K562 (cell line): ENCODE measurements around the gene H2BK1. TPM values are rescaled to one million over a fixed set of nuclear protein-coding genes. Genes with fewer than 3 reads are reported as not detected.
A peak's percentile ranks its signal among the peaks of the same experiment; 100 is the strongest.

Experiments
- ADNP ChIP-seq: fragments of 200-800 bp; sonication (Bioruptor generic); IDR thresholded peaks from 2 replicates; pipeline ENCODE4 v1.6.1; 2016; ENCODE audit warnings: missing genetic modification characterization, missing compliant biosample characterization
- CBX2 ChIP-seq: fragments of 200-600 bp; sonication (generic); IDR thresholded peaks from one replicate; pipeline ENCODE4 v1.6.1; 2012; ENCODE audit warnings: mild to moderate bottlenecking, low read length, inconsistent platforms; ENCODE audit not compliant: insufficient read depth, poor library complexity, severe bottlenecking
- CBX3 ChIP-seq, 2 experiments: IDR thresholded peaks; 1 replicate in 1 of 2; 2 replicates in 1 of 2; pipeline ENCODE4 v1.6.1; 2012; ENCODE audit warnings: inconsistent platforms in 2 of 2, low read length in 2 of 2, borderline replicate concordance in 1 of 2, control low read depth in 1 of 2
- CXXC5 ChIP-seq: fragments of 250-450 bp; sonication (Bioruptor Pico); IDR thresholded peaks from 2 replicates; pipeline ENCODE4 v1.8.0; 2022; ENCODE audit warnings: inconsistent platforms, mild to moderate bottlenecking, moderate library complexity
- KAT7 ChIP-seq: sonication (generic); formaldehyde crosslinking; IDR thresholded peaks from 2 replicates; pipeline ENCODE4 v1.8.0; 2022; ENCODE audit warnings: missing genetic modification reagents, mild to moderate bottlenecking, borderline replicate concordance
- MYC ChIP-seq, 2 experiments: fragments of 250-450 bp in 1 of 2; sonication (Bioruptor Pico) in 1 of 2; IDR thresholded peaks; 2 replicates each; pipeline versions ENCODE4 v1.5.1 to v1.6.1; 2012 to 2021; ENCODE audit warnings: low read depth in 2 of 2, borderline replicate concordance in 1 of 2, improper control_type of control experiment in 1 of 2, low read length in 1 of 2, mild to moderate bottlenecking in 1 of 2, moderate library complexity in 1 of 2
- NCOA1 ChIP-seq: fragments of 450-650 bp; IDR thresholded peaks from 2 replicates; pipeline ENCODE4 v1.6.1; 2016; ENCODE audit warnings: low read depth
- SMAD4 ChIP-seq: fragments of 250-450 bp; sonication (Bioruptor Pico); conservative IDR thresholded peaks from 2 replicates; pipeline ENCODE4 v1.8.0; 2021; ENCODE audit warnings: inconsistent platforms, mild to moderate bottlenecking, moderate library complexity
- SMARCA4 ChIP-seq: fragments of 450-650 bp; IDR thresholded peaks from 2 replicates; pipeline ENCODE4 v1.6.1; 2016
- TBL1XR1 ChIP-seq, 2 experiments: IDR thresholded peaks; 2 replicates each; pipeline ENCODE4 v1.6.1; 2012; ENCODE audit warnings: improper control_type of control experiment in 2 of 2, low read length in 2 of 2, mild to moderate bottlenecking in 1 of 2
- TEAD1 ChIP-seq, 2 experiments: fragments of 450-650 bp in 1 of 2; sonication (generic) in 1 of 2; formaldehyde crosslinking; IDR thresholded peaks; 2 replicates each; pipeline versions ENCODE4 v1.4.0 to v1.8.0; 2020 to 2022; ENCODE audit warnings: mild to moderate bottlenecking in 2 of 2, missing genetic modification reagents in 1 of 2
- YY1 ChIP-seq, 3 experiments: IDR thresholded peaks; 2 replicates each; pipeline ENCODE4 v1.6.1; 2011; ENCODE audit warnings: low read length in 2 of 3, mild to moderate bottlenecking in 2 of 3, moderate library complexity in 2 of 3, borderline replicate concordance in 1 of 3, control low read depth in 1 of 3, low read depth in 1 of 3; ENCODE audit not compliant: insufficient read depth in 3 of 3, insufficient replicate concordance in 2 of 3, control insufficient read depth in 1 of 3, insufficient read length in 1 of 3; ENCODE audit errors: extremely low read depth in 1 of 3
- ZFPM2 ChIP-seq: fragments of 250-450 bp; sonication (Bioruptor Pico); IDR thresholded peaks from 2 replicates; pipeline ENCODE4 v1.5.1; 2022; ENCODE audit warnings: mild to moderate bottlenecking
- ZZZ3 ChIP-seq: fragments of 450-650 bp; IDR thresholded peaks from 2 replicates; pipeline ENCODE4 v1.6.1; 2016; ENCODE audit warnings: antibody characterized with exemption, mild to moderate bottlenecking, moderate library complexity
- polyA plus RNA-seq, 8 experiments: library from polyadenylated mRNA; depleted of rRNA in 4 of 8; stranded (reverse) in 5 of 8; unstranded in 3 of 8; fragments of >200 nt; fragmentation: Nextera tagmentation in 2 of 8; fragmentation: Illumina TruSeq in 1 of 8; extraction: Ambion mirVana in 2 of 8; extraction: Trizol in 1 of 8; gene quantifications; 2 replicates each; pipeline versions ENCODE4 v1.2.1 to v1.2.3, GENCODE V29; 2011 to 2014; ENCODE audit warnings: inconsistent platforms in 1 of 8, missing spikeins in 1 of 8
- total RNA-seq, 7 experiments: library from RNA; depleted of rRNA in 6 of 7; stranded (reverse); fragments of >200 nt in 6 of 7; fragmentation: Illumina TruSeq in 2 of 7; extraction: Trizol in 2 of 7; gene quantifications; 2 replicates each; pipeline versions ENCODE4 v1.2.1 to v1.2.3, GENCODE V29; 2011 to 2021; ENCODE audit warnings: low replicate concordance in 1 of 7
- TF ChIP-seq, protein P1 (sequence below), 2 experiments: IDR thresholded peaks in 1 of 2; conservative IDR thresholded peaks in 1 of 2; 2 replicates each; pipeline ENCODE4 v1.6.1; 2016; ENCODE audit warnings: low read depth in 2 of 2, mild to moderate bottlenecking in 1 of 2, missing compliant biosample characterization in 1 of 2, missing genetic modification characterization in 1 of 2, moderate library complexity in 1 of 2
- TF ChIP-seq, protein P2 (sequence below): fragments of 250-450 bp; sonication (Bioruptor Pico); IDR thresholded peaks from 2 replicates; pipeline ENCODE4 v1.4.0; 2020; ENCODE audit warnings: borderline replicate concordance
- TF ChIP-seq, protein P3 (sequence below): fragments of 450-650 bp; conservative IDR thresholded peaks from 2 replicates; pipeline ENCODE4 v1.6.1; 2016; ENCODE audit warnings: missing genetic modification characterization, low read depth, mild to moderate bottlenecking, control low read depth, missing compliant biosample characterization
- TF ChIP-seq, protein P4 (sequence below): fragments of 250-450 bp; sonication (Bioruptor Pico); IDR thresholded peaks from 2 replicates; pipeline ENCODE4 v1.5.0; 2022; ENCODE audit warnings: mild to moderate bottlenecking

The H2BK1 gene
- total and polyA plus RNA-seq, 9 of the 15 experiments (the other 6 are each of a cell fraction or from before 2014, with no cell fraction given), result not detected

DNA sequence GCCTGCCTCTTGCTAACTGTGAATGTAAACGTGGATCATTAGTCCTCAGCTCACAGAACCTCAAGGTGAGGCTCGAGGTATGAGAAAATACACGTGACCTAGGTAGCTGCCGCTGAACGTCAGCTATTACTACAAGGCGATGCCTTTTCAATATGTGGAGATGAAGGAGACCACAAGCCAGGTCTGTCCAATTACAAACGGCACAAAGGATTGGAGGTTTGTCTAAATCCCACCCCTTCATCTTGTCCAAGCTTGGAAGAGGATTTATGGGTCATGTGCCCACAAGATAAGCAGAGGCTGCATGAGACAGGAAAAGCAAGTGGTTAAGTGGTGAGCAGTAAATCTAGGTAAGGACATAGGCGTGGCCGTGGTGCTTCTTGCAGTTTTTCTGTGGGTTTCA is 3.4 kb downstream of the H2BK1 start (continued):
- TF ChIP-seq, protein P1, sequence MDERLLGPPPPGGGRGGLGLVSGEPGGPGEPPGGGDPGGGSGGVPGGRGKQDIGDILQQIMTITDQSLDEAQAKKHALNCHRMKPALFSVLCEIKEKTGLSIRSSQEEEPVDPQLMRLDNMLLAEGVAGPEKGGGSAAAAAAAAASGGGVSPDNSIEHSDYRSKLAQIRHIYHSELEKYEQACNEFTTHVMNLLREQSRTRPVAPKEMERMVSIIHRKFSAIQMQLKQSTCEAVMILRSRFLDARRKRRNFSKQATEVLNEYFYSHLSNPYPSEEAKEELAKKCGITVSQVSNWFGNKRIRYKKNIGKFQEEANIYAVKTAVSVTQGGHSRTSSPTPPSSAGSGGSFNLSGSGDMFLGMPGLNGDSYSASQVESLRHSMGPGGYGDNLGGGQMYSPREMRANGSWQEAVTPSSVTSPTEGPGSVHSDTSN (CRISPR knock-in tag; IDR thresholded peaks at IDR 0.05; ENCODE audit: low read depth), result peak; percentile 61; the same call in 1 of the 2 replicates
- TF ChIP-seq, protein P1 (tag; conservative IDR thresholded peaks at IDR 0.05; ENCODE audit: low read depth), result peak; percentile 99
- TF ChIP-seq CBX2, result no peak
- TF ChIP-seq TBL1XR1 (IDR thresholded peaks at IDR 0.05; ENCODE audit: low read length in 2 of 2), result 0 out of 4 replicates have a peak, but pooled peaks of 1 of the 2 experiments have one; percentile 65
- no peak; the same call in 1 of the 2 replicates for TF ChIP-seq NCOA1
- peak; percentile 77 for TF ChIP-seq SMARCA4
- no peak for TF ChIP-seq TEAD1 (CRISPR knock-in tag; IDR thresholded peaks at IDR 0.05)
- TF ChIP-seq, protein P2, sequence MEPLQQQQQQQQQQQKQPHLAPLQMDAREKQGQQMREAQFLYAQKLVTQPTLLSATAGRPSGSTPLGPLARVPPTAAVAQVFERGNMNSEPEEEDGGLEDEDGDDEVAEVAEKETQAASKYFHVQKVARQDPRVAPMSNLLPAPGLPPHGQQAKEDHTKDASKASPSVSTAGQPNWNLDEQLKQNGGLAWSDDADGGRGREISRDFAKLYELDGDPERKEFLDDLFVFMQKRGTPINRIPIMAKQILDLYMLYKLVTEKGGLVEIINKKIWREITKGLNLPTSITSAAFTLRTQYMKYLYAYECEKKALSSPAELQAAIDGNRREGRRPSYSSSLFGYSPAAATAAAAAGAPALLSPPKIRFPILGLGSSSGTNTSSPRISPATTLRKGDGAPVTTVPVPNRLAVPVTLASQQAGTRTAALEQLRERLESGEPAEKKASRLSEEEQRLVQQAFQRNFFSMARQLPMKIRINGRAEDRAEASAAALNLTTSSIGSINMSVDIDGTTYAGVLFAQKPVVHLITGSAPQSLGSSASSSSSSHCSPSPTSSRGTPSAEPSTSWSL (CRISPR knock-in tag), result no peak
- 0 out of 2 replicates have a peak, but pooled peaks have one; percentile 49 for TF ChIP-seq SMAD4 (CRISPR knock-in tag)
- no peak for TF ChIP-seq ZFPM2 (CRISPR knock-in tag)
- TF ChIP-seq CBX3 (IDR thresholded peaks at IDR 0.05; ENCODE audit: borderline replicate concordance in 1 of 2, low read length in 2 of 2), result peak in 1 of 2 experiments; percentile 64; a peak in 1 of 3 replicates
- peak; percentile 63 for TF ChIP-seq MYC (IDR thresholded peaks at IDR 0.05; ENCODE audit: low read depth, low read length)
- no peak for TF ChIP-seq MYC (CRISPR knock-in tag; IDR thresholded peaks at IDR 0.05; ENCODE audit: borderline replicate concordance, low read depth)
- TF ChIP-seq, protein P3, sequence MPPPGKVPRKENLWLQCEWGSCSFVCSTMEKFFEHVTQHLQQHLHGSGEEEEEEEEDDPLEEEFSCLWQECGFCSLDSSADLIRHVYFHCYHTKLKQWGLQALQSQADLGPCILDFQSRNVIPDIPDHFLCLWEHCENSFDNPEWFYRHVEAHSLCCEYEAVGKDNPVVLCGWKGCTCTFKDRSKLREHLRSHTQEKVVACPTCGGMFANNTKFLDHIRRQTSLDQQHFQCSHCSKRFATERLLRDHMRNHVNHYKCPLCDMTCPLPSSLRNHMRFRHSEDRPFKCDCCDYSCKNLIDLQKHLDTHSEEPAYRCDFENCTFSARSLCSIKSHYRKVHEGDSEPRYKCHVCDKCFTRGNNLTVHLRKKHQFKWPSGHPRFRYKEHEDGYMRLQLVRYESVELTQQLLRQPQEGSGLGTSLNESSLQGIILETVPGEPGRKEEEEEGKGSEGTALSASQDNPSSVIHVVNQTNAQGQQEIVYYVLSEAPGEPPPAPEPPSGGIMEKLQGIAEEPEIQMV (tag), result no peak
- no peak for TF ChIP-seq ZZZ3
- TF ChIP-seq, protein P4, sequence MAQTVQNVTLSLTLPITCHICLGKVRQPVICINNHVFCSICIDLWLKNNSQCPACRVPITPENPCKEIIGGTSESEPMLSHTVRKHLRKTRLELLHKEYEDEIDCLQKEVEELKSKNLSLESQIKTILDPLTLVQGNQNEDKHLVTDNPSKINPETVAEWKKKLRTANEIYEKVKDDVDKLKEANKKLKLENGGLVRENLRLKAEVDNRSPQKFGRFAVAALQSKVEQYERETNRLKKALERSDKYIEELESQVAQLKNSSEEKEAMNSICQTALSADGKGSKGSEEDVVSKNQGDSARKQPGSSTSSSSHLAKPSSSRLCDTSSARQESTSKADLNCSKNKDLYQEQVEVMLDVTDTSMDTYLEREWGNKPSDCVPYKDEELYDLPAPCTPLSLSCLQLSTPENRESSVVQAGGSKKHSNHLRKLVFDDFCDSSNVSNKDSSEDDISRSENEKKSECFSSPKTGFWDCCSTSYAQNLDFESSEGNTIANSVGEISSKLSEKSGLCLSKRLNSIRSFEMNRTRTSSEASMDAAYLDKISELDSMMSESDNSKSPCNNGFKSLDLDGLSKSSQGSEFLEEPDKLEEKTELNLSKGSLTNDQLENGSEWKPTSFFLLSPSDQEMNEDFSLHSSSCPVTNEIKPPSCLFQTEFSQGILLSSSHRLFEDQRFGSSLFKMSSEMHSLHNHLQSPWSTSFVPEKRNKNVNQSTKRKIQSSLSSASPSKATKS (CRISPR knock-in tag), result no peak
- TF ChIP-seq ADNP (tag), result no peak
- peak; percentile 45; the same call in 1 of the 2 replicates for TF ChIP-seq CXXC5 (CRISPR knock-in tag)
- TF ChIP-seq YY1 (IDR thresholded peaks at IDR 0.05; ENCODE audit: borderline replicate concordance in 1 of 3, control insufficient read depth in 1 of 3, extremely low read depth in 1 of 3, insufficient read depth in 3 of 3, insufficient read length in 1 of 3, insufficient replicate concordance in 2 of 3, low read depth in 1 of 3, low read length in 2 of 3), result no peak
- TF ChIP-seq KAT7 (CRISPR knock-in tag), result no peak
